ENCODE results near the gene MBD3L3.

GRCh38 chr19:7101498-7102253, 43.2 kb upstream of the MBD3L3 start:
- no peak for TF ChIP-seq CTCF (IDR thresholded peaks at IDR 0.05; ENCODE audit: extremely low read depth in 1 of 2, insufficient read depth in 1 of 2, low read depth in 1 of 2, low read length in 2 of 2)
- TF ChIP-seq EZH2 (IDR thresholded peaks at IDR 0.05; ENCODE audit: borderline replicate concordance, low read depth, low read length, severe bottlenecking), result no peak

Measured in endothelial cell of umbilical vein (primary cell).